ENCODE results near the gene SUMF2. TPM values are rescaled to one million over a fixed set of nuclear protein-coding genes. Genes with fewer than 3 reads are reported as not detected.
A peak's percentile ranks its signal among the peaks of the same experiment; 100 is the strongest.

SUMF2 gene
- total and polyA plus RNA-seq, 2 of the 13 experiments (the other 11 are each of a cell fraction or from before 2014, with no cell fraction given): 48.9 to 54.4 TPM

GRCh38 chr7:56051339-56052191 is 12.5 kb upstream of the SUMF2 start, which contains the start of the genes CCT6A and PSPH (continued):
- no peak for TF ChIP-seq NR2F6 (IDR thresholded peaks at IDR 0.05)
- TF ChIP-seq NR2F6 (CRISPR knock-in tag; IDR thresholded peaks at IDR 0.05): peak; percentile 64
- no peak for TF ChIP-seq E2F2 (CRISPR knock-in tag; IDR thresholded peaks at IDR 0.05; ENCODE audit: borderline replicate concordance)
- TF ChIP-seq KDM1A (CRISPR knock-in tag; IDR thresholded peaks at IDR 0.05): no peak
- TF ChIP-seq KDM3A (CRISPR knock-in tag; IDR thresholded peaks at IDR 0.05; ENCODE audit: low read depth): no peak
- TF ChIP-seq, protein P1, sequence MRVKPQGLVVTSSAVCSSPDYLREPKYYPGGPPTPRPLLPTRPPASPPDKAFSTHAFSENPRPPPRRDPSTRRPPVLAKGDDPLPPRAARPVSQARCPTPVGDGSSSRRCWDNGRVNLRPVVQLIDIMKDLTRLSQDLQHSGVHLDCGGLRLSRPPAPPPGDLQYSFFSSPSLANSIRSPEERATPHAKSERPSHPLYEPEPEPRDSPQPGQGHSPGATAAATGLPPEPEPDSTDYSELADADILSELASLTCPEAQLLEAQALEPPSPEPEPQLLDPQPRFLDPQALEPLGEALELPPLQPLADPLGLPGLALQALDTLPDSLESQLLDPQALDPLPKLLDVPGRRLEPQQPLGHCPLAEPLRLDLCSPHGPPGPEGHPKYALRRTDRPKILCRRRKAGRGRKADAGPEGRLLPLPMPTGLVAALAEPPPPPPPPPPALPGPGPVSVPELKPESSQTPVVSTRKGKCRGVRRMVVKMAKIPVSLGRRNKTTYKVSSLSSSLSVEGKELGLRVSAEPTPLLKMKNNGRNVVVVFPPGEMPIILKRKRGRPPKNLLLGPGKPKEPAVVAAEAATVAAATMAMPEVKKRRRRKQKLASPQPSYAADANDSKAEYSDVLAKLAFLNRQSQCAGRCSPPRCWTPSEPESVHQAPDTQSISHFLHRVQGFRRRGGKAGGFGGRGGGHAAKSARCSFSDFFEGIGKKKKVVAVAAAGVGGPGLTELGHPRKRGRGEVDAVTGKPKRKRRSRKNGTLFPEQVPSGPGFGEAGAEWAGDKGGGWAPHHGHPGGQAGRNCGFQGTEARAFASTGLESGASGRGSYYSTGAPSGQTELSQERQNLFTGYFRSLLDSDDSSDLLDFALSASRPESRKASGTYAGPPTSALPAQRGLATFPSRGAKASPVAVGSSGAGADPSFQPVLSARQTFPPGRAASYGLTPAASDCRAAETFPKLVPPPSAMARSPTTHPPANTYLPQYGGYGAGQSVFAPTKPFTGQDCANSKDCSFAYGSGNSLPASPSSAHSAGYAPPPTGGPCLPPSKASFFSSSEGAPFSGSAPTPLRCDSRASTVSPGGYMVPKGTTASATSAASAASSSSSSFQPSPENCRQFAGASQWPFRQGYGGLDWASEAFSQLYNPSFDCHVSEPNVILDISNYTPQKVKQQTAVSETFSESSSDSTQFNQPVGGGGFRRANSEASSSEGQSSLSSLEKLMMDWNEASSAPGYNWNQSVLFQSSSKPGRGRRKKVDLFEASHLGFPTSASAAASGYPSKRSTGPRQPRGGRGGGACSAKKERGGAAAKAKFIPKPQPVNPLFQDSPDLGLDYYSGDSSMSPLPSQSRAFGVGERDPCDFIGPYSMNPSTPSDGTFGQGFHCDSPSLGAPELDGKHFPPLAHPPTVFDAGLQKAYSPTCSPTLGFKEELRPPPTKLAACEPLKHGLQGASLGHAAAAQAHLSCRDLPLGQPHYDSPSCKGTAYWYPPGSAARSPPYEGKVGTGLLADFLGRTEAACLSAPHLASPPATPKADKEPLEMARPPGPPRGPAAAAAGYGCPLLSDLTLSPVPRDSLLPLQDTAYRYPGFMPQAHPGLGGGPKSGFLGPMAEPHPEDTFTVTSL (CRISPR knock-in tag; IDR thresholded peaks at IDR 0.05; ENCODE audit: borderline replicate concordance): no peak
- TF ChIP-seq CHD2 (IDR thresholded peaks at IDR 0.05; ENCODE audit: low read depth, low read length): peak; percentile 88
- TF ChIP-seq HOXA9 (CRISPR knock-in tag; IDR thresholded peaks at IDR 0.05; ENCODE audit: borderline replicate concordance): peak; percentile 37; the same call in 1 of the 2 replicates
- peak; percentile 53 for TF ChIP-seq ZNF781 (CRISPR knock-in tag; IDR thresholded peaks at IDR 0.05; ENCODE audit: borderline replicate concordance, not compliant biosample characterization)
- peak; percentile 69; the same call in 1 of the 2 replicates for TF ChIP-seq ZNF124 (CRISPR knock-in tag; IDR thresholded peaks at IDR 0.05)
- TF ChIP-seq GZF1 (CRISPR knock-in tag; IDR thresholded peaks at IDR 0.05): no peak
- no peak for TF ChIP-seq ZNF605 (CRISPR knock-in tag; IDR thresholded peaks at IDR 0.05)
- TF ChIP-seq ZNF382 (CRISPR knock-in tag; IDR thresholded peaks at IDR 0.05; ENCODE audit: borderline replicate concordance): no peak
- no peak for TF ChIP-seq FOXM1 (CRISPR knock-in tag; IDR thresholded peaks at IDR 0.05)
- TF ChIP-seq LRRFIP1 (CRISPR knock-in tag; conservative IDR thresholded peaks at IDR 0.05): no peak
- TF ChIP-seq ZNF496 (CRISPR knock-in tag; IDR thresholded peaks at IDR 0.05; ENCODE audit: insufficient replicate concordance): no peak
- TF ChIP-seq ZNF616 (CRISPR knock-in tag; IDR thresholded peaks at IDR 0.05; ENCODE audit: low read depth): 0 out of 2 replicates have a peak, but pooled peaks have one; percentile 29
- TF ChIP-seq ZNF136 (CRISPR knock-in tag; IDR thresholded peaks at IDR 0.05; ENCODE audit: low read depth): no peak; the same call in 1 of the 2 replicates

Data from HepG2 (cell line).